ENCODE results near the gene C9orf153. TPM values are rescaled to one million over a fixed set of nuclear protein-coding genes. Genes with fewer than 3 reads are reported as not detected.

C9orf153 gene
- total and polyA plus RNA-seq, 2 of the 13 experiments (the other 11 are each of a cell fraction or from before 2014, with no cell fraction given), result 0.17 to 0.44 TPM

DNA sequence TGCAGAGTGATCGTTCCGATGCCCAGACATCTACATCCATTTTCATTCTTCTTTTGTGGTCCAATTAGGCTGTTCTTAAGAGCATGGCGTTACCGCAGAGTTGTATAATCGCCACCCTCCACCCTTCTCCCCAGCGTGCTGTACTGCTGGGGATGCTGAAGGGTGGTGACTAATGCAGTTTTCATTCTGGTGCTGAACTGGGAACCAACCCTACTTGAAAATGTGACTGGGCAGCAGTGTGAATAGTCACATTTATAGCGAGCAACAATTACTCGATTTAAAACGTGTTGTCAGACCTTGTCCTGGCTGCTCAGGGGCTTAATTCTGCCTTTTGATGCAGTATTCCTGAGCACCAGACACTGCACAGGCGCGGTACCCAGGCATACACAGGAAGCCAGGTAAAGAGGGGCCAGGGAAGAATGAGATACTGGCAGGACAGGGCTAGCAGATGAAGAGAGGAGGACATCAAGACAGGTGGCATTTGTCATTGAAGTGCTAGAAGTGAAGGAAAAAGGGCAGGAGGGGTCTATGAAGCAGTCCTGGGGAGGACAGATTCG is 23.6 kb upstream of the C9orf153 start (continued):
- TF ChIP-seq ZNF34 (CRISPR knock-in tag; IDR thresholded peaks at IDR 0.05; ENCODE audit: borderline replicate concordance), result no peak

GRCh38 chr9:86282077-86282978 is 22.9 kb upstream of the C9orf153 start, which contains the start of gene ISCA1:
ISCA1 (minus strand) TSS chr9:86282538; CDS start chr9:86282458, 80 bp downstream.
- 0% methylated on average over 11 of the region's 101 CpGs for WGBS (ENCODE audit: low lambda C conversion rate)
- peaks cover 14% of the 10 kb centered on the region for H4K20me1 ChIP-seq (ENCODE audit: insufficient read depth, low read length)
- DNase-seq (ENCODE audit: low spot score) (peak; percentile 86), ATAC-seq (peak; percentile 85), FAIRE-seq (no peak)
- H3K27ac ChIP-seq (ENCODE audit: extremely low read length, insufficient read depth, low read length), result peak within 1 kb of the TSS; percentile 97
- intact Hi-C loops (cut with micrococcal nuclease; ENCODE audit: unreplicated experiment), result loop anchor here (5.0 to 10.0 kb wide), 2 partner anchors 122 to 190 kb away; no protein-coding TSS in a partner anchor
- H3K9me3 ChIP-seq (ENCODE audit: low read length), result no peaks in the 10 kb centered on the region
- no TSS peak for BruUV-seq (replicated peaks)
- peaks cover 46% of the 10 kb centered on the region for H3K4me1 ChIP-seq (ENCODE audit: insufficient read depth, low read length)
- H3K36me3 ChIP-seq (replicated peaks in 1 of 2; ENCODE audit: control insufficient read depth in 1 of 2, insufficient read depth in 2 of 2, low read length in 2 of 2), result peaks cover 2 to 7% of the 10 kb centered on the region in 2 experiments; a peak in 1 of 5 replicates
- no peaks in the 10 kb centered on the region for H3K27me3 ChIP-seq (ENCODE audit: control insufficient read depth in 1 of 2, insufficient read depth in 2 of 2, low read length in 2 of 2)
- H3K79me2 ChIP-seq (ENCODE audit: insufficient read depth, low read length), result peaks cover 43% of the 10 kb centered on the region
- in situ Hi-C loops (cut with HindIII; ENCODE audit: extremely low pct_ligation_motif_present, low pct_unique_long_range_greater_than_20kb), result loop anchor here (10.0 kb wide), 1 partner anchor 338 kb away; the partner anchor contains the start of gene NAA35
- peak within 1 kb of the TSS; percentile 94 for H3K9ac ChIP-seq (ENCODE audit: insufficient read depth, low read depth, low read length)
- peak within 1 kb of the TSS; percentile 84 for H3K4me2 ChIP-seq (ENCODE audit: low read depth, low read length)
- POLR2A ChIA-PET, result interaction anchor here (0.7 to 2.1 kb wide), 8 partner anchors 16 to 1331 kb away, joined by 3 to 15 read pairs (median 4); no protein-coding TSS in a partner anchor
- peak within 1 kb of the TSS; percentile 69 to 93 (median 86) for H3K4me3 ChIP-seq (replicated peaks in 1 of 3; ENCODE audit: insufficient read depth in 1 of 3, low read depth in 2 of 3, low read length in 3 of 3)
- peak within 1 kb of the TSS; percentile 66 for H2AFZ ChIP-seq (ENCODE audit: low read length)
- CTCF ChIA-PET (ENCODE audit: low intra/inter-chr PET ratio, low total read pairs), result no interaction called here
- peak; percentile 64; the same call in 1 of the 2 replicates for TF ChIP-seq IKZF5 (CRISPR knock-in tag; IDR thresholded peaks at IDR 0.05)
- TF ChIP-seq, protein P1, sequence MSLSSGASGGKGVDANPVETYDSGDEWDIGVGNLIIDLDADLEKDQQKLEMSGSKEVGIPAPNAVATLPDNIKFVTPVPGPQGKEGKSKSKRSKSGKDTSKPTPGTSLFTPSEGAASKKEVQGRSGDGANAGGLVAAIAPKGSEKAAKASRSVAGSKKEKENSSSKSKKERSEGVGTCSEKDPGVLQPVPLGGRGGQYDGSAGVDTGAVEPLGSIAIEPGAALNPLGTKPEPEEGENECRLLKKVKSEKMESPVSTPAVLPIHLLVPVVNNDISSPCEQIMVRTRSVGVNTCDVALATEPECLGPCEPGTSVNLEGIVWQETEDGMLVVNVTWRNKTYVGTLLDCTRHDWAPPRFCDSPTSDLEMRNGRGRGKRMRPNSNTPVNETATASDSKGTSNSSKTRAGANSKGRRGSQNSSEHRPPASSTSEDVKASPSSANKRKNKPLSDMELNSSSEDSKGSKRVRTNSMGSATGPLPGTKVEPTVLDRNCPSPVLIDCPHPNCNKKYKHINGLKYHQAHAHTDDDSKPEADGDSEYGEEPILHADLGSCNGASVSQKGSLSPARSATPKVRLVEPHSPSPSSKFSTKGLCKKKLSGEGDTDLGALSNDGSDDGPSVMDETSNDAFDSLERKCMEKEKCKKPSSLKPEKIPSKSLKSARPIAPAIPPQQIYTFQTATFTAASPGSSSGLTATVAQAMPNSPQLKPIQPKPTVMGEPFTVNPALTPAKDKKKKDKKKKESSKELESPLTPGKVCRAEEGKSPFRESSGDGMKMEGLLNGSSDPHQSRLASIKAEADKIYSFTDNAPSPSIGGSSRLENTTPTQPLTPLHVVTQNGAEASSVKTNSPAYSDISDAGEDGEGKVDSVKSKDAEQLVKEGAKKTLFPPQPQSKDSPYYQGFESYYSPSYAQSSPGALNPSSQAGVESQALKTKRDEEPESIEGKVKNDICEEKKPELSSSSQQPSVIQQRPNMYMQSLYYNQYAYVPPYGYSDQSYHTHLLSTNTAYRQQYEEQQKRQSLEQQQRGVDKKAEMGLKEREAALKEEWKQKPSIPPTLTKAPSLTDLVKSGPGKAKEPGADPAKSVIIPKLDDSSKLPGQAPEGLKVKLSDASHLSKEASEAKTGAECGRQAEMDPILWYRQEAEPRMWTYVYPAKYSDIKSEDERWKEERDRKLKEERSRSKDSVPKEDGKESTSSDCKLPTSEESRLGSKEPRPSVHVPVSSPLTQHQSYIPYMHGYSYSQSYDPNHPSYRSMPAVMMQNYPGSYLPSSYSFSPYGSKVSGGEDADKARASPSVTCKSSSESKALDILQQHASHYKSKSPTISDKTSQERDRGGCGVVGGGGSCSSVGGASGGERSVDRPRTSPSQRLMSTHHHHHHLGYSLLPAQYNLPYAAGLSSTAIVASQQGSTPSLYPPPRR (CRISPR knock-in tag; IDR thresholded peaks at IDR 0.05; ENCODE audit: borderline replicate concordance), result peak; percentile 19; the same call in 1 of the 2 replicates
- no peak for TF ChIP-seq XBP1 (CRISPR knock-in tag; IDR thresholded peaks at IDR 0.05)
- peak; percentile 9; the same call in 1 of the 2 replicates for TF ChIP-seq BCL6 (CRISPR knock-in tag; IDR thresholded peaks at IDR 0.05)
- no peak for TF ChIP-seq CERS6 (CRISPR knock-in tag; IDR thresholded peaks at IDR 0.05)
- peak; percentile 78 for TF ChIP-seq KMT2B (CRISPR knock-in tag; IDR thresholded peaks at IDR 0.05)
- no peak; the same call in 1 of the 2 replicates for TF ChIP-seq ZNF567 (CRISPR knock-in tag; IDR thresholded peaks at IDR 0.05; ENCODE audit: borderline replicate concordance)
- no peak for TF ChIP-seq ZFYVE20 (CRISPR knock-in tag; IDR thresholded peaks at IDR 0.05; ENCODE audit: borderline replicate concordance, low read depth)
- TF ChIP-seq ZNF605 (CRISPR knock-in tag; IDR thresholded peaks at IDR 0.05), result peak; percentile 62; the same call in 1 of the 2 replicates
- 0 out of 2 replicates have a peak, but pooled peaks have one; percentile 42 for TF ChIP-seq ZNF792 (CRISPR knock-in tag; IDR thresholded peaks at IDR 0.05)
- TF ChIP-seq IRX3 (CRISPR knock-in tag; IDR thresholded peaks at IDR 0.05; ENCODE audit: borderline replicate concordance, low read depth), result no peak; the same call in 1 of the 2 replicates
